Left cardiac atrium (tissue), 4 donors: ENCODE results near the gene NEDD4. TPM values are rescaled to one million over a fixed set of nuclear protein-coding genes. Genes with fewer than 3 reads are reported as not detected.
"Not testable (repeated sequence)": the region's sequence is repeated elsewhere in the genome, so short reads cannot be mapped to it uniquely, and the experiment has no call there.

ENCODE experiments used
- ATAC-seq, 2 donors: fragments of 200-7000 bp; cut with Tn5 transposase; one replicate each; pipeline ENCODE4 v1.9.1; 2020; ENCODE audit warnings: mild to moderate bottlenecking in 2 of 2, moderate library complexity in 2 of 2
- DNase-seq: peaks from one replicate; pipeline ENCODE4 v3.0.0-alpha.2; 2020
- intact Hi-C, 2 donors: fragments of 100-400 bp; cut with DNase I; formaldehyde crosslinking; loops; one replicate each; pipeline versions ENCODE4 v1.14.1 to v1.15.1; 2022 to 2023
- total RNA-seq, 2 donors: library from RNA; stranded (reverse); fragmentation: NEBNext Ultra II Directional; extraction: Animal tissue kit (Norgen Biotek cat#: 25700); gene quantifications; one replicate each; pipeline ENCODE4 v1.2.1, GENCODE V29; 2021
- donor health status: DM: no; HTN: yes; CAD: no.
- donor health status: DM: no; HTN: yes; CAD: no; lungs with severe emphysema.
- donor health status: DM: yes; HTN: yes; CAD: no.
- donor health status: Dilated cardiomyopathy.

NEDD4 gene
- total RNA-seq, 2 donors from 2014 or later: 9.7 to 10.5 TPM

DNA sequence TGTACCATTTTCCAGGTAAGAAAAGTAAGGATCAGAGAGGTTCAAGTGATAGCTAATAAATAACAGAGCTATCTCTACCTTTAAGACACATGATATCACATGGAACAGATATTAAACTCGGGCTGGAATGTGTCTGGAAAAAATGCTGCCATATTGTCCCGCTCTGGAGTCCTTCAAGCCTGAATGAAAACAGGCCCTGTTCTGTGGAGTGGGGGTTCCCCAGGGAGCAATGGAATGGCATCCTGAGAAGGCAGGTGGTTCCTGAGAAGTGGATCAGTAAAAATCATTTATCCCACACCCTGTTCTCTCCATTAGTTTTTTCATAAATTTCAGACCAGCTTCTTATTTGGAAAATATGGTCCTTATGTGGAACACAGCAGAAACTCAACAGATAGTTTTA lies 193.2 kb downstream of the NEDD4 start:
- ATAC-seq: no peak
- no peak for DNase-seq
- intact Hi-C loops: loop anchor here in 1 of 2 donors (5.0 kb wide), 1 partner anchor 153 kb away; no protein-coding TSS in a partner anchor

DNA sequence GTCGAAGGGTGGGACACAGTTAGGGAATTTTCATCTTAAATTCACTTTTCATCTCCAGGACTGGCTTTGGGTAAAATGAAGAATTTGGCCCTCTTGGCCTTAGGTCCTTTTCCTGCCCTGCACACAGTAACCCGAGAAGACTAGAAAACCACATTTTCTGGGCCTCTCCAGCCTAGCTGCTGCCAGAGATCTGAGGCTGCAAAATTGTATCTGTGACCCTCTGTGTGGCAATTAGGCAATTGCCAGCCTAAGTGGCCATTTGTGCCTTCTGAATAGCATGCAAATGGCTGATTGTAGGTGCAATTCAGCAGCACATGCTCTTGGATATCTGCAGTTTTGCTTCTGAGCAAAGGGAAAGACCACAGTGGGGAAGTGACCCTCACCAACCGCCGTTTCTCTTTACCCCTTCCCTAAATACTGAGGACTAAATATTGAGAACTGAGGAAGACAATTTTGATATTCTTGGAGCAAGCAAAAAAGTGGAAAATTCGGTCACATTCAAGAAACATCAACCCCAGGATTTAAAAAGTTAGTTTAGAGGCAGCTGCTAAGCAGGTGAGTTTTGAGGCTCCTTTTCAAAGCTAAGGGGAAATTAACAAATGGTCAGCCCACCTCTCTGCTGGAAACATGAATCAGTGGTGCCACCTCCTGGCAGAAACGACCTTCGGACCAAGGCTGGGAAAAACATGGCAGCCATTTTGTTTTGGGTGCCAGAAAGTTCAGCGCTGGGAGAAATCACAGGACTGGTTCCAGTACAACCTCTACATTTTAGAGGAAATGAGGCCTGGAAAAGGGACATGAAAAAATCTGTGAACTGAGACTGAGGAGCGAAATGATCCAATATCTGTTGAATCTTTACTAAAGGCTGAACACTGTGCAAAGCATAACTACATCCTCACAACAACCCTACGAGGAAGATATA lies 193.9 kb downstream of the NEDD4 start:
- ATAC-seq (no peak), DNase-seq (peak; percentile 31)
- intact Hi-C loops: loop anchor here in 1 of 2 donors (5.0 kb wide), 1 partner anchor 152 kb away; no protein-coding TSS in a partner anchor

DNA sequence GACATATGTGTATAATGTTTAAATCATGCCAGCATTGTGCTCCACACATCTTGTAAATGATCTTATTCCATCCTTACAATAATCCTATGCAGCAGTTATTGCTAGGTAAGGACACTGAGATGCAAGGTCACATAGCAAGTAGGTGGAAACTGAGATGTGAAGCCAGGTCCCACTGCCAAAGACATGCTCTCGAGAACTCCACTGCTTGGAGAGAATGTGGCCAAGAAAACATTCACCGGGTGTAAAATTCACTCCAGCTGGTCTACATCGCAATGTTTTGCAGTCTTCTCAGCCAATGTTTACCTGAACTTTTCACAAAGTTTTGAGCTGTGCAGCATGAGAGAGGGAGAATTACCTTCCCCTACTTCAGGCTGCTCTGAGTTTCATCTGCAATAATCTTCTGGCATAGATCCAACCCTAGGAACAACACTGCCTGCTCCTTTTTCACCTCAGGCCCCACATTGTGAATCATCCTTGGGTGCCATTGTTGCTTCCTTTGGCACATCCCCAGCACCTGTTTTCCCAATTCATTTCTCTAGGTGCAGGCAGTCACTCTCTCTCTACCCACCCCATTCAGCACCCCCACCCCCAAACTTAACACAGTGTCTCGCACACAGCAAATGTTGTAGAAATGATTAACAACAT lies 197.0 kb downstream of the NEDD4 start:
- DNase-seq: no peak
- intact Hi-C loops: no loop called here
- ATAC-seq: no peak

DNA sequence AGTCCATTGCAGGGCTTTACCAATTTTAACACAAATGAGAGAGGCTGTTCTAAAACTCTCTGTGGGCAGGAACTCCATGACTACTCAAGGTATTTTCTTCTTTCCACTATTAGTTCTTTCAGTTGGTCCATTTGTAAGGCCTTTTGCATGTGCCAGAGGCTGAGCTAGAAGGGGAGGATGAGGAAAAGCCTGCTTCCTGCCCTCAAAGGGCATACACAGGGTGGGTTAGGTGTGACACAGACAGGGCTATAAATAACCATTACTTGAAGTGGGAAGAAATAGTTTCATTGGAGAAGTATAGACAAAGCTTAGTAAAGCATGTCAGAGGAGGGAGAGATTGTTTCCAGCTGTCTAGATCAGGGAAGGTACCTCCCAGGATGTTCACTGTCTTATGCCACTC lies 198.4 kb downstream of the NEDD4 start:
- intact Hi-C loops: no loop called here
- no peak for DNase-seq
- no peak for ATAC-seq

DNA sequence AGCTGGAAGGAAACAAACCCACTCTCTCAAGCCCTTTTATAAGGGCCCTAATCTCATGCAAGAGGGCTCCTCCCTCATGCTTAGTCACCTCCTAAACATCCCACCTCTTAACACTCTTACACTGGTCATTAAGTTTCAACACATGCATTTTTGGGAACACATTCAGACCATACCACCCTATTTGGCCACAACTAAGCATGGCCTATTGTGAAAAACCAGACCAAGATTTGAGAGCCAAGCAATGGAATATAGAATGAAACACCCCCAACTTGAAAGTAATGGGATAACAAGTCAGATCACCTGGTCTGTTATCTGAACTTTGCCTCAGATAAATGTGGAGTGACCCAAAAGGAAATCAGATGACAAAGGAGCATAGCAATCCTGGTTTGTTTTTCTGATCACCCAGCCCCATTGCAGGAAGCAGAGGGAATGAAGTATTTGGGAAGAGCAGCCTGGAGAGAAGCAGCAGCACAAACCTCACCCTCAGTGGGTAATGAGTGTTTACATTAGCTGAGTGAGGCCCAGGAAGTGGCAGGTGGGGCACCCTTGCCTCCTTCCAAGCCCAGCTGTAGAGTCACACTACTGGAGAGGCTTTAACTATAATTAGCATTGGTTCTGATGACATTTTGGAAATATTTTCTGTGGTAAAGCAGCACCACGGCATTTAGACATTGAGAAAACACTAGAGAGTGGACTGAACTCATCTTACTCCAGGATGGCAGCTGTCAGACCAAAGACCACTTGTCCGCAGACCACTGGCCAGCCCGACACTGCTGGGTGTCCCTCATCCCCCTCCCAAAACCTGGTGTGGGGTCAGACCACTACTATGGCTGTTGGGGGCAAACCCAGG lies 201.6 kb downstream of the NEDD4 start:
- no peak for DNase-seq
- intact Hi-C loops: no loop called here
- peak in 1 of 2 donors; percentile 43 for ATAC-seq

DNA sequence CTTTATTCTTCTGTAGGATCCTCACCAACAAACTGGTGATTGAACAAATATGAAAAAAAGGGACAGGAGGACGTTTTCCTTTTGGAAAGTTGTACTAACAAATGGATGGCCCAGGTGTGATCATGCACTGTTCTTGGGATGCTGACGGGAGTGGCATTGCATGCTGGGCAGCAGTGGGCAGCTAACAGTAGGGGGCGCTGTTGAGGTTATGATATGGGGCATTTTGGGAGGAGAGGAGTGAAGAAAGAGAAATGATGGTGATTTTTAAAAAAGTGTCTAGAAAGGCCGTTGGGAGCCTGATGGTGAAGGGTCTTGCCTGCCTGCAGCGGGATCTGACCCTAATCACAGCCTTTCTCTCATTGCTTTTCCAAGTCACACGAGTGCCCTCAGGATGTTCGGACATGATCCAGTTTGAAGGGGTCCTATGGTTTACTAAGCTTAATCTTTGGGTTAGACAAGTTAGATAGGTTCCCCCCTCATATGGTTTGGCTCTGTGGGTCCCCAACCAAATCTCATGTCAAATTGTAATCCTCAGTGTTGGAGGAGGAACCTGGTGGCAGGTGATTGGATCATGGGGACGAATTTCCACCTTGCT lies 204.2 kb downstream of the NEDD4 start:
- ATAC-seq: no peak
- peak; percentile 29 for DNase-seq
- intact Hi-C loops: no loop called here

DNA sequence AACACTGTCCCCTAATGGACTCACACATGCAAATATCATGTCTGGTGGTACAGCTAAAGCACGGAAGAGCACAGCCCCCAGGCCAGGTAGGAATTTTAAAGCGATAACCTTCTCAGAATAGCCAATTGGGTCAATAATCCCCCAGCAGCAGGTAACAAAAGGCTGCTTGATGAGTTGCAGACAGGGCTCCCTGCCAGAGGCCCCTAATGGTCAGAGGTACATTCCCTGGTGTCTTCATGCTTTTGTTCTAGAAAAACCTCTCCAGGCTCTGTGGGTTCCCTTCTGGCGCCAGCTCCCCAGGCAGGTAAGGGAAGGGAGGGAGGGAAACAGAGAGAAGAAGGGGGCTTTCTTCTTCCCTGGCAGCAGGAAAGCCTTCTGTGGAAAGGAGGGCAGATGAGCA lies 207.1 kb downstream of the NEDD4 start:
- no peak for DNase-seq
- no peak for ATAC-seq
- intact Hi-C loops: no loop called here

DNA sequence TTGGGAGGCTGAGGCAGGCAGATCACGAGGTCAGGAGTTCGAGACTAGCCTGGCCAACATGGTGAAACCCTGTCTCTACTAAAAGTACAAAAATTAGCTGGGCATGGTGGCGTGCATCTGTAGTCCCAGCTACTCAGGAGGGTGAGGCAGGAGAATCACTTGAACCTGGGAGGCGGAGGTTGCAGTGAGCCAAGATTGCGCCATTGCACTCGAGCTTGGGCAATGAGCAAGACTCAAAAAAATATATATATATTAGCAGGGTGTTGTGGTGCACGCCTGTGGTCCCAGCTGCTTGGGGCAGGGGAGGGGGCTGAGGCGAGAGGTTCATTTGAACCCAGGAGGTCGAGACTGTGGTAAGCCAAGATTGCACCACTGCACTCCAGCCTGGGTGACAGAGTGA lies 207.8 kb downstream of the NEDD4 start:
- intact Hi-C loops, DNase-seq, ATAC-seq: not testable (repeated sequence)

DNA sequence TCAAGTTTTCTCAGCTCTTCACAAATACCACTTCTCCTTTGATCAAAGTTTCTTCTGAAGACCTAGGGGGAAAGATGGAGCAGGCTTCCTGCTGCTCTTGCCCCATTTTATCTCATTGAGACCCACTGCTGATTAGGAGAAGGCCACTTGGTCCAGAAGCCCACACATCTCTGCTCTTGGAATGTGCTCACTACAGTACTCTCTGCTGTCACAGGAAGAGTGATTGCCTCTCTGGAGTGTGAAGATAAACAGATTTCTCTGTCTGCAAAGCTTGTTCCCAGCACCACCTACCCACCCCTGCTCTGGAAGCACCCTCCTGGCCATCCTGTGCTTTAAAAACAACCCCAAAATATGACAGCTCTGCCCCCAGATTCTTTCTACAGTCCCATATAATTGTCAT lies 209.1 kb downstream of the NEDD4 start:
- no peak for ATAC-seq
- DNase-seq: no peak
- intact Hi-C loops: no loop called here

DNA sequence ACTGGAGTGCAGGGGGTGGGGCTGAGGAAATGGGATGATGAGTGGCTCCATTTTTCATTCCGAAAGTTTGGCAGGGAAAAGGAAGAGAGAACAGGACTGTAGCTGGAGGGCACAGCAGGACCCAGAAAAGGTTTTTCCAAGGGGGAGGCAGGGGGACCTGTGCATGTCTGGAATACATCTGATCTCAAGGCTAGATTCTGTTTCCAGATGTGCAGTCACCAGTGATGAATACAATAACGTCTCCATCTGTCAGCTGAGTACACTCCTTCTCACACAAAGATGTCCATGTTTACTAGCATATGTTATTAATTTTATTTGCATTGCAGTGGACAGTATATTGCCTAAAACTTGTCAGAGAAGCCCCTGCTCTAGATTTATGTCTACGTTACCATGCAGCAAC lies 210.5 kb downstream of the NEDD4 start:
- intact Hi-C loops: no loop called here
- ATAC-seq (no peak), DNase-seq (no peak)

DNA sequence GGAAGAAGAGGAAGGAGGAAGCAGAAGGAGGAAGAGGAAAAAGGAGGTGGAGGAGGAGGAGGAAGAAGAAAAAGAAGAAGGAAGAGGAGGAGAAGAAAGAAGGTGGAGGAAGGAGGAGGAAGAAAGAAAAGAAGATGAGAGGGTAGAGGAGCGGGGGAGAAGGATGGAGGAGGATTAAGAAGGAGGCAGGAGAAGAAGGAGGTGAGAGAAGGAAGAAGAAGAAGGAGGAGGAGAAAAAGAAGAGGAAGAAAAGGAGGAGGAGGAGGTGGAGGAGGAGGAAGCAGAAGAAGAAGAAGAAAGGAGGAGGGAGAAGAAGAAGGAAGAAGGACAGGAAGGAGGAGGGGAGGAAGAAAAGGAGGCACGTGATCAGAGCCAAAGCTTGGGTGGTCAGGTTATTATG lies 213.1 kb downstream of the NEDD4 start:
- no peak for ATAC-seq
- intact Hi-C loops: no loop called here
- no peak for DNase-seq

DNA sequence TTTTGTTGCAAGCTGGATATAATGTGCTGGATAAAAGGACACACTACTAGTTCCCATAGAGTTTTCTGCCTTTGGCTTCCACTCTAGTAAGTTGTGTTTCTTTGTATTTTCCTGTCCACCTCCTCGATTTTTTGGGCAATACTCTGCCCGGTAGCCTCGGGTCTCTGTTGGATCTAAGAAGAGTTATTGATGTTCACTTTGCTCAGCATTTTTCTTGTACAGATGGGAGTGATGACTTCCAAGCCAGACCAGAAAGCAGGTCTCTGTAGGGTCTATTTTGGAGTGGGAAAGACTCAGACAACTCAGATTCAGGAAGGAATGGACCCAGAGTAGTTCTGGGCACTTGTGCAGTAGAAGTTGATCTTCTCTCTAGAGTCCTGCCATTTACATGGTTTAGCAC lies 214.5 kb downstream of the NEDD4 start:
- intact Hi-C loops: no loop called here
- ATAC-seq (no peak), DNase-seq (no peak)
